A204.1 (cell line): Measurements from ENCODE around the gene EYA3.
A peak's percentile ranks its signal among the peaks of the same experiment; 100 is the strongest.

Experiments used
- FAIRE-seq: peaks from 2 replicates; lab custom pipeline; 2012; peaks lifted over from hg19 to GRCh38; lab: Jason Lieb, UNC

EYA3 gene

GRCh38 chr1:28070725-28071593 is 17.5 kb downstream of the EYA3 start:
- peak; percentile 62 for FAIRE-seq

GRCh38 chr1:28067523-28068090 is 20.8 kb downstream of the EYA3 start:
- FAIRE-seq, result no peak

- peak; percentile 86 for FAIRE-seq
Observed at GRCh38 chr1:28066393-28067154, 21.8 kb downstream of the EYA3 start.

GRCh38 chr1:28064064-28064463 is 24.3 kb downstream of the EYA3 start:
- peak; percentile 3 for FAIRE-seq

GRCh38 chr1:28062806-28063205 is 25.6 kb downstream of the EYA3 start:
- no peak for FAIRE-seq

- peak; percentile 53 for FAIRE-seq
Observed at GRCh38 chr1:28058971-28059878, 29.2 kb downstream of the EYA3 start.

- no peak for FAIRE-seq
Observed at GRCh38 chr1:28058168-28058567, 30.2 kb downstream of the EYA3 start.

- FAIRE-seq, result no peak
Observed at GRCh38 chr1:28056129-28056925, 32.1 kb downstream of the EYA3 start.

- FAIRE-seq, result no peak
Observed at GRCh38 chr1:28050776-28051175, 37.6 kb downstream of the EYA3 start.

GRCh38 chr1:28046716-28047115 is 41.7 kb downstream of the EYA3 start:
- FAIRE-seq, result no peak

- FAIRE-seq, result no peak
Observed at GRCh38 chr1:28045777-28046176, 42.6 kb downstream of the EYA3 start.

- no peak for FAIRE-seq
Observed at GRCh38 chr1:28044399-28044798, 44.0 kb downstream of the EYA3 start.

- FAIRE-seq, result no peak
Observed at GRCh38 chr1:28039341-28039740, 49.1 kb downstream of the EYA3 start.

- FAIRE-seq, result no peak
Observed at GRCh38 chr1:28037946-28038345, 50.5 kb downstream of the EYA3 start.

- FAIRE-seq, result no peak
Observed at GRCh38 chr1:28037206-28037605, 51.2 kb downstream of the EYA3 start.

- FAIRE-seq, result no peak
Observed at GRCh38 chr1:28036431-28036830, 52.0 kb downstream of the EYA3 start.

GRCh38 chr1:28035420-28035819 is 53.0 kb downstream of the EYA3 start:
- no peak for FAIRE-seq

GRCh38 chr1:28032281-28032680 is 56.1 kb downstream of the EYA3 start:
- no peak for FAIRE-seq

- FAIRE-seq, result no peak
Observed at GRCh38 chr1:28031173-28031572, 57.2 kb downstream of the EYA3 start.

GRCh38 chr1:28028873-28029654 is 59.3 kb downstream of the EYA3 start:
- FAIRE-seq, result no peak
